Measurements from ENCODE around the gene PLD4. TPM values are rescaled to one million over a fixed set of nuclear protein-coding genes. Genes with fewer than 3 reads are reported as not detected.

The PLD4 gene
- total and polyA plus RNA-seq, 2 of the 8 experiments (the other 6 are each of a cell fraction or from before 2014, with no cell fraction given): 0.05 TPM; not detected in 1

- H2BK20ac ChIP-seq (ENCODE audit: low read length): no peak overlapping the region
- H3K4ac ChIP-seq (replicated peaks; ENCODE audit: insufficient read length, low read depth, low read length): no peak overlapping the region
- H3K27ac ChIP-seq (ENCODE audit: low read depth, low read length): no peak overlapping the region
- H2AK5ac ChIP-seq (ENCODE audit: low read depth, low read length): peak overlapping the region; percentile 56; the same call in 1 of the 2 replicates
- 0 out of 2 replicates have a peak overlapping the region, but pooled peaks have one; percentile 50 for H2BK12ac ChIP-seq (ENCODE audit: low read depth, low read length)
- no peaks in the 10 kb centered on the region for H3K79me2 ChIP-seq (ENCODE audit: control insufficient read depth in 1 of 2, insufficient read depth in 2 of 2, low read length in 2 of 2)
- H2BK5ac ChIP-seq (ENCODE audit: low read depth, low read length): no peak overlapping the region
- H3K56ac ChIP-seq (replicated peaks; ENCODE audit: insufficient read length, low read depth, low read length): no peak overlapping the region
- H3K4me2 ChIP-seq (ENCODE audit: insufficient read depth in 1 of 2, low read depth in 2 of 2, low read length in 2 of 2): peak overlapping the region; percentile 60 to 79
- DNase-seq (ENCODE audit: low read depth in 1 of 2, low spot score in 2 of 2) (no peak), FAIRE-seq (no peak)
- no peak overlapping the region for H3K18ac ChIP-seq (ENCODE audit: extremely low read depth, low read length)
- H3K23me2 ChIP-seq (ENCODE audit: low read depth, low read length): peaks cover 10% of the 10 kb centered on the region; the same call in 1 of the 2 replicates
- H2AFZ ChIP-seq (ENCODE audit: low read length): no peak overlapping the region
- no peak overlapping the region for H3K23ac ChIP-seq (ENCODE audit: insufficient read length)
- no peaks in the 10 kb centered on the region; a peak in 1 of 8 replicates for H3K36me3 ChIP-seq (ENCODE audit: control insufficient read depth in 2 of 4, insufficient read depth in 4 of 4, low read length in 3 of 4)
- peak overlapping the region; percentile 23 to 60 (median 24); a peak in 6 of 8 replicates for H3K4me3 ChIP-seq (ENCODE audit: extremely low read depth in 1 of 4, insufficient read depth in 2 of 4, low read depth in 3 of 4, low read length in 4 of 4)
- no peaks in the 10 kb centered on the region for H3K9me3 ChIP-seq (ENCODE audit: insufficient read depth in 2 of 2, low read depth in 1 of 2, low read length in 1 of 2)
- no peak overlapping the region for H3K14ac ChIP-seq (ENCODE audit: insufficient read length)
- H3K79me1 ChIP-seq (ENCODE audit: low read depth, low read length): no peaks in the 10 kb centered on the region
- no peak overlapping the region for H4K91ac ChIP-seq (replicated peaks; ENCODE audit: insufficient read length, low read length)
- peaks cover 18 to 38% (median 31%) of the 10 kb centered on the region in 4 experiments for H3K27me3 ChIP-seq (replicated peaks in 1 of 4; ENCODE audit: control insufficient read depth in 3 of 4, extremely low read depth in 1 of 4, insufficient read depth in 3 of 4, low read length in 3 of 4)
- H2BK120ac ChIP-seq (replicated peaks; ENCODE audit: low read depth, low read length): no peak overlapping the region
- peak overlapping the region; percentile 62; the same call in 1 of the 2 replicates for H4K8ac ChIP-seq (ENCODE audit: extremely low read depth, insufficient read depth, low read length)
- ChIA-PET CTCF (ENCODE audit: partially characterized antibody) (interaction anchor here (0.6 to 1.2 kb wide), 7 partner anchors 9 to 67 kb away, joined by 3 to 6 read pairs (median 3); no protein-coding TSS in a partner anchor), POLR2A (ENCODE audit: partially characterized antibody) (interaction anchor here (0.5 to 1.1 kb wide), 2 partner anchors 9 to 40 kb away, joined by 3 read pairs; no protein-coding TSS in a partner anchor)
- no peak overlapping the region for H2BK15ac ChIP-seq (ENCODE audit: low read length)
- H3K4me1 ChIP-seq (replicated peaks in 1 of 4; ENCODE audit: control insufficient read depth in 3 of 4, insufficient read depth in 4 of 4, low read length in 3 of 4): peaks cover 0 to 13% (median 7%) of the 10 kb centered on the region in 4 experiments; a peak in 5 of 7 replicates
- H4K20me1 ChIP-seq (replicated peaks in 1 of 2; ENCODE audit: control insufficient read depth in 1 of 2, insufficient read depth in 2 of 2, low read length in 2 of 2): peaks cover 4 to 13% of the 10 kb centered on the region in 2 experiments
- no peak overlapping the region for H3K9ac ChIP-seq (replicated peaks in 1 of 4; ENCODE audit: extremely low read depth in 1 of 4, low read depth in 3 of 4, low read length in 3 of 4)
- H4K5ac ChIP-seq (ENCODE audit: insufficient read length, low read depth, low read length): no peak overlapping the region
- 42% methylated on average over 29 of the region's 32 CpGs; no CpG with 5 or more reads in 1 of the 2 experiments for WGBS, 2 experiments (ENCODE audit: extremely low coverage in 1 of 2, insufficient coverage in 1 of 2, insufficient read length in 1 of 2, insufficient replicate concordance in 2 of 2, low coverage in 1 of 2, low lambda C conversion rate in 2 of 2, missing lambda C conversion rate in 1 of 2)
- TF ChIP-seq GTF2F1 (IDR thresholded peaks at IDR 0.05; ENCODE audit: borderline replicate concordance, low read depth, low read length) (no peak), CTBP2 (IDR thresholded peaks at IDR 0.05; ENCODE audit: borderline replicate concordance, insufficient read depth, insufficient read length, low read length) (no peak), JUN (IDR thresholded peaks at IDR 0.05; ENCODE audit: low read depth, low read length) (no peak), FOSL1 (IDR thresholded peaks at IDR 0.05; ENCODE audit: insufficient read depth, low read depth, low read length) (no peak), CEBPB (IDR thresholded peaks at IDR 0.05; ENCODE audit: low read depth, low read length) (no peak), CBX8 (IDR thresholded peaks at IDR 0.05; ENCODE audit: borderline replicate concordance, low read depth, low read length) (no peak), CBX5 (IDR thresholded peaks at IDR 0.05; ENCODE audit: low read depth, low read length) (no peak), HDAC2 (IDR thresholded peaks at IDR 0.05; ENCODE audit: borderline replicate concordance in 1 of 2, low read depth in 2 of 2, low read length in 2 of 2) (no peak), RBBP5 (IDR thresholded peaks at IDR 0.05; ENCODE audit: borderline replicate concordance, low read depth, low read length) (no peak), SRF (IDR thresholded peaks at IDR 0.05; ENCODE audit: low read depth, low read length) (no peak)
Observed at GRCh38 chr14:104978746-104979691, 54.3 kb downstream of the PLD4 start.

Measured in H1 (cell line).